C4-2B (cell line): Measurements from ENCODE around the gene REC114.

ENCODE experiments used
- CTCF ChIP-seq: fragments of 450-650 bp; conservative IDR thresholded peaks from 2 replicates; pipeline ENCODE4 v1.5.1; 2017; ENCODE audit warnings: mild to moderate bottlenecking
- ZFX ChIP-seq: fragments of 450-650 bp; IDR thresholded peaks from 2 replicates; pipeline ENCODE4 v1.6.1; 2017

- no peak for TF ChIP-seq CTCF
- TF ChIP-seq ZFX: no peak
Measured at GRCh38 chr15:73538563-73539211, 95.7 kb downstream of the REC114 start.
